Measurements from ENCODE around the gene ROCK2. TPM values are rescaled to one million over a fixed set of nuclear protein-coding genes. Genes with fewer than 3 reads are reported as not detected.
A peak's percentile ranks its signal among the peaks of the same experiment; 100 is the strongest.

ROCK2 gene
- total RNA-seq, 1 experiment from 2014 or later, result 49.4 TPM

- ChIA-PET CTCF (no interaction called here), POLR2A (ENCODE audit: low non-redundant PET) (no interaction called here)
- Histone ChIP-seq H3K36me3 (ENCODE audit: insufficient read depth, low read length, poor library complexity, severe bottlenecking) (peaks cover 18% of the 10 kb centered on the region), H3K9me3 (ENCODE audit: low read depth, low read length, poor library complexity, severe bottlenecking) (no peaks in the 10 kb centered on the region), H3K27ac (ENCODE audit: low read depth, low read length, poor library complexity, severe bottlenecking) (no peak overlapping the region), H3K4me1 (ENCODE audit: insufficient read depth, low read length, poor library complexity, severe bottlenecking) (no peaks in the 10 kb centered on the region), H3K27me3 (replicated peaks; ENCODE audit: insufficient read depth, low read depth, low read length, poor library complexity) (no peaks in the 10 kb centered on the region), H3K4me3 (ENCODE audit: low read depth, low read length, poor library complexity, severe bottlenecking) (no peak overlapping the region)
- DNase-seq (ENCODE audit: low spot score), result no peak
- no peak for TF ChIP-seq CTCF (conservative IDR thresholded peaks at IDR 0.05; ENCODE audit: low read depth, low read length)
- TF ChIP-seq EZH2 (IDR thresholded peaks at IDR 0.05; ENCODE audit: borderline replicate concordance, low read depth, low read length, poor library complexity, severe bottlenecking), result no peak
- BruUV-seq (replicated peaks), result no TSS peak
- intact Hi-C loops (cut with micrococcal nuclease; ENCODE audit: unreplicated experiment), result no loop called here
These were observed 136.4 kb downstream of the ROCK2 start for GRCh38 chr2:11208083-11208482.

GRCh38 chr2:11203480-11203879 is 141.0 kb downstream of the ROCK2 start:
- no peak overlapping the region for H3K27ac ChIP-seq (ENCODE audit: low read depth, low read length, poor library complexity, severe bottlenecking)
- H3K36me3 ChIP-seq (ENCODE audit: insufficient read depth, low read length, poor library complexity, severe bottlenecking), result peaks cover 20% of the 10 kb centered on the region

GRCh38 chr2:11201969-11202368 is 142.5 kb downstream of the ROCK2 start:
- ChIA-PET POLR2A (ENCODE audit: low non-redundant PET) (no interaction called here), CTCF (no interaction called here)
- H3K27me3 ChIP-seq (replicated peaks; ENCODE audit: insufficient read depth, low read depth, low read length, poor library complexity), result no peaks in the 10 kb centered on the region
- no peak overlapping the region for H3K4me3 ChIP-seq (ENCODE audit: low read depth, low read length, poor library complexity, severe bottlenecking)
- no peaks in the 10 kb centered on the region for H3K9me3 ChIP-seq (ENCODE audit: low read depth, low read length, poor library complexity, severe bottlenecking)
- no peak for TF ChIP-seq EZH2 (IDR thresholded peaks at IDR 0.05; ENCODE audit: borderline replicate concordance, low read depth, low read length, poor library complexity, severe bottlenecking)
- TF ChIP-seq CTCF (conservative IDR thresholded peaks at IDR 0.05; ENCODE audit: low read depth, low read length), result no peak
- BruUV-seq (replicated peaks), result no TSS peak
- H3K4me1 ChIP-seq (ENCODE audit: insufficient read depth, low read length, poor library complexity, severe bottlenecking), result no peaks in the 10 kb centered on the region
- H3K36me3 ChIP-seq (ENCODE audit: insufficient read depth, low read length, poor library complexity, severe bottlenecking), result peaks cover 35% of the 10 kb centered on the region
- H3K27ac ChIP-seq (ENCODE audit: low read depth, low read length, poor library complexity, severe bottlenecking), result no peak overlapping the region
- intact Hi-C loops (cut with micrococcal nuclease; ENCODE audit: unreplicated experiment), result no loop called here
- no peak for DNase-seq (ENCODE audit: low spot score)

More at GRCh38 chr2:11203480-11203879, 141.0 kb downstream of the ROCK2 start:
- intact Hi-C loops (cut with micrococcal nuclease; ENCODE audit: unreplicated experiment), result no loop called here
- no peaks in the 10 kb centered on the region for H3K9me3 ChIP-seq (ENCODE audit: low read depth, low read length, poor library complexity, severe bottlenecking)
- TF ChIP-seq EZH2 (IDR thresholded peaks at IDR 0.05; ENCODE audit: borderline replicate concordance, low read depth, low read length, poor library complexity, severe bottlenecking) (no peak), CTCF (conservative IDR thresholded peaks at IDR 0.05; ENCODE audit: low read depth, low read length) (no peak)
- H3K27me3 ChIP-seq (replicated peaks; ENCODE audit: insufficient read depth, low read depth, low read length, poor library complexity), result no peaks in the 10 kb centered on the region
- POLR2A ChIA-PET (ENCODE audit: low non-redundant PET), result no interaction called here
- no TSS peak for BruUV-seq (replicated peaks)
- no peaks in the 10 kb centered on the region for H3K4me1 ChIP-seq (ENCODE audit: insufficient read depth, low read length, poor library complexity, severe bottlenecking)
- H3K4me3 ChIP-seq (ENCODE audit: low read depth, low read length, poor library complexity, severe bottlenecking), result no peak overlapping the region
- CTCF ChIA-PET, result interaction anchor here (0.6 kb wide), 1 partner anchor 380 kb away, joined by 5 read pairs; no protein-coding TSS in a partner anchor
- DNase-seq (ENCODE audit: low spot score), result peak; percentile 29

All from A673 (cell line).